ENCODE results near the gene ZXDA. TPM values are rescaled to one million over a fixed set of nuclear protein-coding genes. Genes with fewer than 3 reads are reported as not detected.

The ZXDA gene
- total and polyA plus RNA-seq, 2 donors (not counting 1 experiment from before 2014, with no cell fraction given): 1.8 to 7.6 TPM

DNA sequence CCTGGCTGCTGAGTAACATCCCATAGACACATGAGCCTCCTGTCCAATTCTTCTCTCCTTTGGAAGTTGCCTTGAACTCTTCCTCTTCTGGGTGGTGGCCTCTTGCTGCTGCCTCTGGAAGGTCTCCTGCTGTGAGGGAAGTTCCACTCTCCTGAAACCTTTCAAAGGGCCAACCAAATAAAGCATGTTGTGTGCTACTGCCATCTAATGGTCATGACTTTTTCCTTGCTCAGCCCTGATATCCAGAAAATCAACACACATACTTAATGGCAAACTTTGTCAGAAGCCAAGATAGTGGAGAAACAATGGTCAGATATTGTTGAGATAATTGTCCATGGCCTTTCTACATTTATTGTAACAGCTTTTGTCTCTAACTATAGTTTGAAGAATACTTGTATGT, 19.1 kb upstream of the ZXDA start:
- Histone ChIP-seq H3K4me2 (ENCODE audit: extremely low read depth, insufficient read depth, low read length) (no peak overlapping the region), H2AFZ (ENCODE audit: low read length) (no peak overlapping the region), H4K20me1 (ENCODE audit: control insufficient read depth, extremely low read depth, insufficient read depth, low read length) (no peaks in the 10 kb centered on the region), H3K27ac (ENCODE audit: insufficient read depth, low read length) (no peak overlapping the region), H3K36me3 (ENCODE audit: control insufficient read depth, insufficient read depth, low read length) (no peaks in the 10 kb centered on the region), H3K27me3 (ENCODE audit: control insufficient read depth, insufficient read depth, low read length) (no peaks in the 10 kb centered on the region), H3K4me3 (replicated peaks in 1 of 4; ENCODE audit: control extremely low read depth in 1 of 4, insufficient read depth in 1 of 4, low read depth in 3 of 4, low read length in 4 of 4) (no peak overlapping the region), H3K9me3 (ENCODE audit: control insufficient read depth, insufficient read depth, low read depth, low read length) (no peaks in the 10 kb centered on the region), H3K9ac (ENCODE audit: insufficient read depth, low read length) (no peak overlapping the region), H3K4me1 (ENCODE audit: control insufficient read depth, extremely low read depth, insufficient read depth, low read length) (no peaks in the 10 kb centered on the region), H3K79me2 (ENCODE audit: control insufficient read depth, insufficient read depth, low read length) (no peaks in the 10 kb centered on the region)
- TF ChIP-seq, protein P1, sequence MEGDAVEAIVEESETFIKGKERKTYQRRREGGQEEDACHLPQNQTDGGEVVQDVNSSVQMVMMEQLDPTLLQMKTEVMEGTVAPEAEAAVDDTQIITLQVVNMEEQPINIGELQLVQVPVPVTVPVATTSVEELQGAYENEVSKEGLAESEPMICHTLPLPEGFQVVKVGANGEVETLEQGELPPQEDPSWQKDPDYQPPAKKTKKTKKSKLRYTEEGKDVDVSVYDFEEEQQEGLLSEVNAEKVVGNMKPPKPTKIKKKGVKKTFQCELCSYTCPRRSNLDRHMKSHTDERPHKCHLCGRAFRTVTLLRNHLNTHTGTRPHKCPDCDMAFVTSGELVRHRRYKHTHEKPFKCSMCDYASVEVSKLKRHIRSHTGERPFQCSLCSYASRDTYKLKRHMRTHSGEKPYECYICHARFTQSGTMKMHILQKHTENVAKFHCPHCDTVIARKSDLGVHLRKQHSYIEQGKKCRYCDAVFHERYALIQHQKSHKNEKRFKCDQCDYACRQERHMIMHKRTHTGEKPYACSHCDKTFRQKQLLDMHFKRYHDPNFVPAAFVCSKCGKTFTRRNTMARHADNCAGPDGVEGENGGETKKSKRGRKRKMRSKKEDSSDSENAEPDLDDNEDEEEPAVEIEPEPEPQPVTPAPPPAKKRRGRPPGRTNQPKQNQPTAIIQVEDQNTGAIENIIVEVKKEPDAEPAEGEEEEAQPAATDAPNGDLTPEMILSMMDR (conservative IDR thresholded peaks at IDR 0.05 in 1 of 2, IDR thresholded peaks at IDR 0.05 in 1 of 2; ENCODE audit: low read depth in 1 of 2, low read length in 2 of 2): peak; percentile 37 to 40
- no peak for TF ChIP-seq EZH2 (IDR thresholded peaks at IDR 0.05; ENCODE audit: low read length, missing control alignments)
- peak; percentile 6 to 23 for DNase-seq (ENCODE audit: low read depth in 2 of 2)

DNA sequence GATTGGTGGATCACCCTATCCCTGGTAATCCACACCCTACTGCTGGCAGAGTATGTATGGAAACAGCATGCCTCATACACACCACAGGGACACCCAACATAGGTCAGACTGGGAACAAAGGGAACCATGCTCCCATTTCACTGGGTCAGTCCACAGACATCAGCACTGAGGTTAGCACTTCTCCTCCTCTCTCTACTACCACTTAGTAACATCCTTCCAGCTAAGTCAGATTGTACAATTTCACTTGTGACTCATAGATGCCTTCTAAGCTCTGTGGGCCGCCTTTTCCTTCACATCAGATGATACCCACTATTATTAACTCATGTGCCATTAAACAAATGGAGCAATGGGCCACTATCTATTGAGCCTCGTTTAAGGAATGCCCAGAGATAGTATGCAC, 15.5 kb upstream of the ZXDA start:
- TF ChIP-seq EZH2 (IDR thresholded peaks at IDR 0.05; ENCODE audit: low read length, missing control alignments): no peak
- TF ChIP-seq, protein P1 (conservative IDR thresholded peaks at IDR 0.05 in 1 of 2, IDR thresholded peaks at IDR 0.05 in 1 of 2; ENCODE audit: low read depth in 1 of 2, low read length in 2 of 2): no peak
- no peak for DNase-seq (ENCODE audit: low read depth in 2 of 2)
- Histone ChIP-seq H3K36me3 (ENCODE audit: control insufficient read depth, insufficient read depth, low read length) (no peaks in the 10 kb centered on the region), H3K4me3 (replicated peaks in 1 of 4; ENCODE audit: control extremely low read depth in 1 of 4, insufficient read depth in 1 of 4, low read depth in 3 of 4, low read length in 4 of 4) (no peak overlapping the region), H3K9ac (ENCODE audit: insufficient read depth, low read length) (no peak overlapping the region), H4K20me1 (ENCODE audit: control insufficient read depth, extremely low read depth, insufficient read depth, low read length) (no peaks in the 10 kb centered on the region), H3K4me2 (ENCODE audit: extremely low read depth, insufficient read depth, low read length) (no peak overlapping the region), H3K27ac (ENCODE audit: insufficient read depth, low read length) (no peak overlapping the region), H2AFZ (ENCODE audit: low read length) (no peak overlapping the region), H3K9me3 (ENCODE audit: control insufficient read depth, insufficient read depth, low read depth, low read length) (no peaks in the 10 kb centered on the region), H3K79me2 (ENCODE audit: control insufficient read depth, insufficient read depth, low read length) (no peaks in the 10 kb centered on the region), H3K27me3 (ENCODE audit: control insufficient read depth, insufficient read depth, low read length) (no peaks in the 10 kb centered on the region), H3K4me1 (ENCODE audit: control insufficient read depth, extremely low read depth, insufficient read depth, low read length) (no peaks in the 10 kb centered on the region)

- DNase-seq (ENCODE audit: low read depth in 2 of 2): peak in 1 of 2 donors; percentile 35
- H3K4me3 ChIP-seq (replicated peaks in 1 of 4; ENCODE audit: control extremely low read depth in 1 of 4, insufficient read depth in 1 of 4, low read depth in 3 of 4, low read length in 4 of 4): no peak overlapping the region
- H2AFZ ChIP-seq (ENCODE audit: low read length): no peak overlapping the region
- no peaks in the 10 kb centered on the region for H3K79me2 ChIP-seq (ENCODE audit: control insufficient read depth, insufficient read depth, low read length)
- no peaks in the 10 kb centered on the region for H3K36me3 ChIP-seq (ENCODE audit: control insufficient read depth, insufficient read depth, low read length)
- no peaks in the 10 kb centered on the region for H3K9me3 ChIP-seq (ENCODE audit: control insufficient read depth, insufficient read depth, low read depth, low read length)
- no peaks in the 10 kb centered on the region for H4K20me1 ChIP-seq (ENCODE audit: control insufficient read depth, extremely low read depth, insufficient read depth, low read length)
- TF ChIP-seq, protein P1 (conservative IDR thresholded peaks at IDR 0.05 in 1 of 2, IDR thresholded peaks at IDR 0.05 in 1 of 2; ENCODE audit: low read depth in 1 of 2, low read length in 2 of 2): peak; percentile 17 to 47
- no peak for TF ChIP-seq EZH2 (IDR thresholded peaks at IDR 0.05; ENCODE audit: low read length, missing control alignments)
- H3K4me2 ChIP-seq (ENCODE audit: extremely low read depth, insufficient read depth, low read length): no peak overlapping the region
- no peaks in the 10 kb centered on the region for H3K4me1 ChIP-seq (ENCODE audit: control insufficient read depth, extremely low read depth, insufficient read depth, low read length)
- H3K27me3 ChIP-seq (ENCODE audit: control insufficient read depth, insufficient read depth, low read length): no peaks in the 10 kb centered on the region
- no peak overlapping the region for H3K27ac ChIP-seq (ENCODE audit: insufficient read depth, low read length)
- H3K9ac ChIP-seq (ENCODE audit: insufficient read depth, low read length): no peak overlapping the region
Observed at GRCh38 chrX:57918750-57919436, 8.6 kb upstream of the ZXDA start.
